GM18507 (cell line): ENCODE measurements around the gene TMEM205.
A peak's percentile ranks its signal among the peaks of the same experiment; 100 is the strongest.
"Not testable (repeated sequence)": the region's sequence is repeated elsewhere in the genome, so short reads cannot be mapped to it uniquely, and the experiment has no call there.

ENCODE experiments used
- DNase-seq: peaks from one replicate; pipeline ENCODE4 v3.0.0; 2011; ENCODE audit warnings: low read depth; ENCODE audit not compliant: insufficient read length; ENCODE audit errors: extremely low spot score
- FAIRE-seq: peaks from 2 replicates; lab custom pipeline; 2011; peaks lifted over from hg19 to GRCh38; lab: Jason Lieb, UNC

TMEM205 gene

DNA sequence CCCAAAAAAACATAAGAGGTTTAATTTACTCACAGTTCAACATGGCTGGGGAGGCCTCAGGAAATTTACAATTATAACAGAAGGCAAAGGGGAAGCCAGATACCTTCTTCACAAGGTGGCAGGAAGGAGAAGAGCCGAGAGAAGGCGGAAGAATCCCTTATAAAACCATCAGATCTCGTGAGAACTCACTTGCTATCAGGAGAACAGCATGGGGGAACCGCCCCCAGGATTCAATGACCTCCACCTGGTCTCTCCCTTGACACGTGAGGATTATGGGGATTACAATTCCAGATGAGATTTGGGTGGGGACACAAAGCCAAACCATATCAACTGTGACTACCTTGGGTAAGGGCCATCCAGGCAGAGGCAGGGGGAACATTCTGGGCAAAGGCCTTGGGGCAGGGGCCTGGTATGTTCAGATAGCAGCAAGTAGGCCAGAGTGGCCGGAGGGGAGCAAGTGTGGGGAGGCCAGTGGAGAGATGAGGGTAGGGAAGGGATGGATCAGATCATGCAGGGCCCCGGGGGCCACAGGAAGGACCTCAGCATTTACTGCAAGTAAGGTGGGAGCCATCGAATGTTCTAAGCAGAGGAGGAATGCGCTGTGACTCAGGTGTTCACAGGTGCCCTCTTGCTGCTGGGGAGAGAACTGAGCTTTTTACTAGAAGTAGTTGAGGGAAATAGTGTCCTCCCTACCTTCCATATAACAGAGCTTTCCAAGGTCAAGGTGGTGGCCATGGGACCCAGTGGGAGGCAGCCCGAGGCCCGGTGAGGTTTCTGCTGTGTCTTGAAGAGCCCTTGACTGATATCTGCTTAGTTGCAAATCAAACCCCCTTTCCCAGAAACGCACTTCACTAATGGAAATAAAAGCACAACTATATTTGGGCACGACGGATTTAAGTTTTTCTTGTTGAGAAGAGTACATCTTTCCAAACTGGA, 24.6 kb downstream of the TMEM205 start:
- DNase-seq (no peak), FAIRE-seq (no peak)

DNA sequence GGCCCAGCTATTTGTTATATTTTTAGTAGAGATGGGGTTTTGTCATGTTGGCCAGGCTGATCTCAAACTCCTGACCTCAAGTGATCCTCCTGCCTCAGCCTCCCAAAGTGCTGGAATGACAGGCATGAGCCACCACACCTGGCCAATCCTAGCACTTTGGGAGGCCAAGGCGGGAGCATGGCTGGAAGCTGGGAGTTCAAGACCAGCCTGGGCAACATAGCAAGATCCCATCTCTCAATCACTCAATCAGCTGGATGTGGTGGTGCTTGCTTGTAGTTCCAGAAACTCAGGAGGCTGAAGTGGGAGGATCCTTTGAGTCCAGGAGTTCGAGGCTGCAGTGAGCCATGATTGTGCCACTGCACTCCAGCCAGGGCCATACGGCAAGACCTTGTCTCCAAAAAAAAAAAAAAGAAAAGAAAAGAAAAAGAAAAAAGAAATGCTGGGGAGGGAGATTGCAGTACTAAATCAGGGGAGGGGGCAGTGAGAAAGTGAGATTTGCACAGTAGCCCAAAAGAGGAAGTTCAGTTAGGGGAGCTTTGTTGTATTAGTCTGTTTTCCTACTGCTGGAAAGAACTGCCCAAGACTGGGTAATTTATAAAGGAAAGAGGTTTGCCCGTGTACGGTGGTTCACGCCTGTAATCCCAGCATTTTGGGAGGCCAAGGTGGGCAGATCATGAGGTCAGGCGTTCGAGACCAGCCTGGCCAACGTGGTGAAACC, 25.6 kb downstream of the TMEM205 start:
- FAIRE-seq, DNase-seq: not testable (repeated sequence)

DNA sequence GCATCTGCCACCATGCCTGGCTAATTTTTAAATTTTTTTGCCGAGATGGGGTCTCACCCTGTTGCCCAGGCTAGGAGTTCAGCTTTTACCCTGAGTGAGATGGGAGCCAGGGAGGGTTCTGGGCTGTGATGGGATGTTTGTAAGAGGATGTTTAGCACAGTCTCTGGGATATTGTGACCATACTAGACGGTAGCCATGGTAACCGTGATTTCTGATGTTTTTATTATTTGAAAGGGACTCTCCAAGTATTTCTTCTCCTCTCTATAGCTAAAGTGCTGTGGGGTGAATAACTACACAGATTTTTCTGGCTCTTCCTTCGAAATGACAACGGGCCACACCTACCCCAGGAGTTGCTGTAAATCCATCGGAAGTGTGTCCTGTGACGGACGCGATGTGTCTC, 39.7 kb downstream of the TMEM205 start:
- no peak for DNase-seq
- no peak for FAIRE-seq

DNA sequence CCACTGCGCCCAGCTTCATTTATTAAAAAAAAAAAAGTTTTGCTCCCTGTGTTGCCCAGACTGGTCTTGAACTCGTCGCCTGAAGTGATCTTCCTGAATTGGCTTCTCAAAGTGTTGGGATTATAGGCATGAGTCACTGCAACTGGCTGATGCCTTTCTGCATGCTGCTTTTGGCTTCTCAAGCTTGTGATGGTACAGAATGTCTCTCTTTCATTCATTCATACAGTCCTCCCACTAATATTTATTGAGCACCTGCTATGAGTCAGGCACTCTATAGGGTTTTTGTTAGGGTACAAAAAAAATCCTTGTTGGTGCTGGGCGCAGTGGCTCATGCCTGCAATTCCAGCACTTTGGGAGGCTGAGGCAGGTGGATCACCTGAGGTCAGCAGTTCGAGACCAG, 41.1 kb downstream of the TMEM205 start:
- FAIRE-seq (no peak), DNase-seq (no peak)

GRCh38 chr19:11300811-11301120, 45.3 kb downstream of the TMEM205 start:
- FAIRE-seq, result no peak
- DNase-seq, result no peak

DNA sequence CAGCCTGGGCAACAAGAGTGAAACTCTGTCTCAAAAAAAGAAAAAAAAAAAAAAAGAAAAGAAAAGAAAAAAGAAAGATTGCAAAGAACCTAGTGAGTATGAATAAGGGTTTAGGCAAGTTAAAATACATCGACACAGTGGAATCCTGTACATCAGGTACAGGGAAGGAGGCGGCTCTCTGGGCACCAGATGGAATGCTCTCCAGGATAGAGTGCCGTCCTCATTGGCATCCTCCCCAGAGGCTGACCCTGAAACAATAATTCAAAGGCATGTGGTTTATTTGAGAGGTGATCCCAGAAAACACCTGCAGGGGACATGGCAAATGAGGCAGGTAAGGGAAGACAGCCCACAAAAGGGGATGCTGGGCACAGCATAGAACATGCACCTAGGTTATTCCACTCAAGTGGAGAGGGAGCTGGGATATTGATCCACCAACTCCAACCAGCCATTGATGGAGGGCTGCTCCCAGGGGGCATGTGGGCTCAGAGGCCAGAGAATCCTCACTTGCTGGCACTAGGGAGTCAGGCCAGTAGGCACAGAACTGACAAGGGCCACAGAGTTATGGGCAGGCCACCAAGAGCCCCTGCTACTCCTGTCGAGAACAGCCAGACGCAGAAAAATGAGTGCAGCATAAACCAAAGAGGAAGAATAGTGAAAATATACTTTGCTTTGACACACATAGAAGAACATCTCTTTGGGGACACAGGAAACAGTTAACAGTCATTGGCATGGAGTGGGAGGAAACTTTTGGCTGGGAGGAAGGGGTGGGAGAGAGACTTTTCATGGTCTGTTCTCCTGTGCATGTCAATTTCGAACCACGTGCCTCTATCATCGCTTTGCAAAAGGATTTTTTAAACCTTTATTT, 45.9 kb downstream of the TMEM205 start:
- DNase-seq, result no peak
- no peak for FAIRE-seq

GRCh38 chr19:11296264-11296663, 49.8 kb downstream of the TMEM205 start:
- no peak for FAIRE-seq
- no peak for DNase-seq

- DNase-seq (no peak), FAIRE-seq (no peak)
Measured at GRCh38 chr19:11295665-11296245, 50.3 kb downstream of the TMEM205 start, which contains the start of gene TSPAN16. Gene TSPAN16, plus strand, starts transcription at chr19:11296160. Its CDS starts 138 bp downstream, at chr19:11296298.

DNA sequence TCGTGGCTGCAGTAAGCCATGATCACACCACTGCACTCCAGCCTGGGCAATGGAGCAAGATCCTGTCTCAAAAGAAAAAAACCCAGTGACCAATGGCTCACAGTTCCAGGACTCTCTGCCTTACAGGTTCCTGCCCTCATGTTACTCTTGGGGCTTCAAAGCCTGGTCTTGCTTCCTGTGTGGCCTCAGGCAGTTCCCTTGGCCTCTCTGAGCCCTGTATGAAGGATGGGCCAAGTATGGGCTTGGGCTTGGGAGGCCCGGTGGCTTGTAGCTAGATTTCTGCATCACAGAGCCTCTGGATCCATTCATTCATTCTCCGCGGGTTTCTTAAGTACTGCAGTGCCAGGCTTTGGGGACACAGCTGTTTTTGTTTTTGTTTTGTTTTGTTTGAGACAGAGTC, 50.9 kb downstream of the TMEM205 start:
- FAIRE-seq, result no peak
- no peak for DNase-seq

- FAIRE-seq (peak; percentile 65), DNase-seq (peak; percentile 67)
Measured at GRCh38 chr19:11293433-11294389, 52.4 kb downstream of the TMEM205 start.
